Liver (tissue), 9 donors: ENCODE data around the gene WNT7B. TPM values are rescaled to one million over a fixed set of nuclear protein-coding genes. Genes with fewer than 3 reads are reported as not detected.

Source experiments
- DNase-seq: peaks from one replicate; pipeline ENCODE4 v3.0.0-alpha.2; 2017; ENCODE audit warnings: low spot score
- H3K27ac ChIP-seq, 2 donors: one replicate each; pipeline ENCODE4 v1.7.0; 2013; ENCODE audit warnings: inconsistent platforms in 2 of 2, low read length in 2 of 2, control low read depth in 1 of 2, low read depth in 1 of 2, mild to moderate bottlenecking in 1 of 2
- H3K27me3 ChIP-seq, 4 donors: one replicate each; pipeline versions ENCODE4 v1.6.1 to v1.7.0; 2013; ENCODE audit warnings: low read length in 3 of 4, inconsistent platforms in 1 of 4, mild to moderate bottlenecking in 1 of 4, moderate library complexity in 1 of 4; ENCODE audit not compliant: control insufficient read depth in 4 of 4, insufficient read depth in 4 of 4
- H3K36me3 ChIP-seq, 4 donors: one replicate each; pipeline versions ENCODE4 v1.6.1 to v1.7.0; 2013; ENCODE audit warnings: low read length in 3 of 4, mild to moderate bottlenecking in 3 of 4, low read depth in 1 of 4, moderate library complexity in 1 of 4; ENCODE audit not compliant: control insufficient read depth in 4 of 4, insufficient read depth in 3 of 4
- H3K4me1 ChIP-seq, 4 donors: one replicate each; pipeline versions ENCODE4 v1.6.1 to v1.7.0; 2013; ENCODE audit warnings: low read length in 3 of 4, mild to moderate bottlenecking in 3 of 4, moderate library complexity in 1 of 4; ENCODE audit not compliant: control insufficient read depth in 4 of 4, insufficient read depth in 4 of 4
- H3K4me3 ChIP-seq, 3 donors: one replicate each; pipeline versions ENCODE4 v1.6.1 to v1.7.0; 2013; ENCODE audit warnings: low read length in 3 of 3, control low read depth in 1 of 3, low read depth in 1 of 3, mild to moderate bottlenecking in 1 of 3
- H3K9ac ChIP-seq, 2 donors: one replicate each; pipeline ENCODE4 v1.7.0; 2013; ENCODE audit warnings: low read length in 2 of 2, mild to moderate bottlenecking in 2 of 2, moderate library complexity in 2 of 2, control low read depth in 1 of 2, low read depth in 1 of 2
- H3K9me3 ChIP-seq, 4 donors: one replicate each; pipeline versions ENCODE4 v1.6.1 to v1.7.0; 2013; ENCODE audit warnings: low read length in 3 of 4; ENCODE audit not compliant: control insufficient read depth in 4 of 4
- ATF3 ChIP-seq: IDR thresholded peaks from 2 replicates; pipeline ENCODE4 v1.6.1; 2016; ENCODE audit warnings: antibody characterized with exemption
- EGR1 ChIP-seq, 2 donors: IDR thresholded peaks; 2 replicates each; pipeline ENCODE4 v1.6.1; 2016 to 2018; ENCODE audit warnings: antibody characterized with exemption in 2 of 2, low read depth in 2 of 2
- FOXA1 ChIP-seq: IDR thresholded peaks from 2 replicates; pipeline ENCODE4 v1.6.1; 2016; ENCODE audit warnings: antibody characterized with exemption
- FOXA2 ChIP-seq: IDR thresholded peaks from 2 replicates; pipeline ENCODE4 v1.6.1; 2016; ENCODE audit warnings: antibody characterized with exemption
- GABPA ChIP-seq, 2 donors: IDR thresholded peaks in 1 of 2; conservative IDR thresholded peaks in 1 of 2; 2 replicates each; pipeline ENCODE4 v1.6.1; 2016; ENCODE audit warnings: antibody characterized with exemption in 2 of 2, mild to moderate bottlenecking in 1 of 2, moderate library complexity in 1 of 2
- HNF4A ChIP-seq, 2 donors: conservative IDR thresholded peaks; 2 replicates each; pipeline ENCODE4 v1.6.1; 2016; ENCODE audit warnings: antibody characterized with exemption in 2 of 2, mild to moderate bottlenecking in 2 of 2
- HNF4G ChIP-seq: IDR thresholded peaks from 2 replicates; pipeline ENCODE4 v1.6.1; 2016; ENCODE audit warnings: antibody characterized with exemption
- JUND ChIP-seq, 2 donors: IDR thresholded peaks; 2 replicates each; pipeline ENCODE4 v1.6.1; 2016; ENCODE audit warnings: antibody characterized with exemption in 2 of 2
- RAD21 ChIP-seq, 2 donors: IDR thresholded peaks; 2 replicates each; pipeline ENCODE4 v1.6.1; 2016; ENCODE audit warnings: antibody characterized with exemption in 2 of 2, mild to moderate bottlenecking in 2 of 2
- REST ChIP-seq: IDR thresholded peaks from 2 replicates; pipeline ENCODE4 v1.6.1; 2016; ENCODE audit warnings: antibody characterized with exemption, mild to moderate bottlenecking
- RXRA ChIP-seq, 2 donors: IDR thresholded peaks; 2 replicates each; pipeline ENCODE4 v1.6.1; 2017 to 2018; ENCODE audit warnings: antibody characterized with exemption in 2 of 2, mild to moderate bottlenecking in 1 of 2
- SP1 ChIP-seq: IDR thresholded peaks from 2 replicates; pipeline ENCODE4 v1.6.1; 2018; ENCODE audit warnings: antibody characterized with exemption, mild to moderate bottlenecking
- TAF1 ChIP-seq: conservative IDR thresholded peaks from 2 replicates; pipeline ENCODE4 v1.6.1; 2016; ENCODE audit warnings: antibody characterized with exemption, mild to moderate bottlenecking
- YY1 ChIP-seq: IDR thresholded peaks from 2 replicates; pipeline ENCODE4 v1.6.1; 2016; ENCODE audit warnings: antibody characterized with exemption, mild to moderate bottlenecking
- WGBS: extraction: QIAGEN DNeasy Blood & Tissue Kit; methylation state at CpG from one replicate; pipeline ENCODE4 v1.1.7; 2013; 5-methylcytosine and 5-hydroxymethylcytosine counted together
- polyA plus RNA-seq, 2 donors: library from polyadenylated mRNA; stranded (reverse) in 1 of 2; unstranded in 1 of 2; fragments of 200-250 nt in 1 of 2; fragments of >200 nt in 1 of 2; fragmentation: Nextera tagmentation in 1 of 2; extraction: Ambion mirVana in 1 of 2; gene quantifications; one replicate each; pipeline versions ENCODE4 v1.2.1 to v1.2.3, GENCODE V29; 2013 to 2015
- total RNA-seq, 2 donors: library from RNA; depleted of rRNA; stranded (reverse); fragments of >200 nt; gene quantifications; one replicate each; pipeline ENCODE4 v1.2.3, GENCODE V29; 2014
- TF ChIP-seq, protein P1 (sequence below): IDR thresholded peaks from 2 replicates; pipeline ENCODE4 v1.6.1; 2016; ENCODE audit warnings: antibody characterized with exemption
- TF ChIP-seq, protein P2 (sequence below): fragments of 150-350 bp; IDR thresholded peaks from 2 replicates; pipeline ENCODE4 v1.5.1; 2017; ENCODE audit warnings: improper control_type of control experiment, low read depth, low read length; ENCODE audit not compliant: missing input control
- donor health status: healthy.
- donor health status: healthy.
- donor health status: healthy.
- donor health status: healthy.
- donor health status: healthy.

Gene WNT7B
- total and polyA plus RNA-seq, 4 donors: 0.06 to 0.28 TPM; not detected in 2

DNA sequence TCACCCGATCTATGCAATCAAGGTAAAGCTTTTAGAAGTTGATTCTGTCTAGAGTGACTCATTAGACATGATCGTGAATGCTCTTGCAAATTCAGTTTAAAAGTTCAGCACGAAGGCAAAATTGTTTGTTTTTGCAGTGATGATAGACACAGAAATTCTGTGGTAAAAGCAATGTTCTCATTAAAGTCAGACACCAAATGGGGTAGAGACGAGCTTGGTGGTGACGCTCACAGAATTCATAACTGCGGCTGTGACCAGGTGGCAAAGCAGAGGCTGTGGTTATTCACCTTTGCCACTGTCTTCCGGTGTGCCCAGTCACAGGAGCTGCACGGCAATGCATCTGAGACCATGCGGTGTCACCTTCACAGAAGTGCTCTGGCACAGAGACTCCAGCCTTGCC lies 83.4 kb downstream of the WNT7B start:
- whole genome bisulfite sequencing: 80% methylated on average over 9 of the region's 9 CpGs

GRCh38 chr22:45892681-45893461 lies 84.1 kb downstream of the WNT7B start:
- no peak overlapping the region for H3K4me3 ChIP-seq
- no peak overlapping the region for H3K27ac ChIP-seq
- no peaks in the 10 kb centered on the region for H3K9me3 ChIP-seq
- TF ChIP-seq RXRA (IDR thresholded peaks at IDR 0.05) (no peak), EGR1 (IDR thresholded peaks at IDR 0.05; ENCODE audit: low read depth in 2 of 2) (no peak), HNF4G (no peak), SP1 (no peak), JUND (IDR thresholded peaks at IDR 0.05) (no peak), RAD21 (IDR thresholded peaks at IDR 0.05) (no peak), REST (no peak), YY1 (no peak), TAF1 (no peak), ATF3 (no peak), FOXA1 (no peak), FOXA2 (no peak)
- TF ChIP-seq, protein P1, sequence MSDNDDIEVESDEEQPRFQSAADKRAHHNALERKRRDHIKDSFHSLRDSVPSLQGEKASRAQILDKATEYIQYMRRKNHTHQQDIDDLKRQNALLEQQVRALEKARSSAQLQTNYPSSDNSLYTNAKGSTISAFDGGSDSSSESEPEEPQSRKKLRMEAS: no peak
- TF ChIP-seq, protein P2, sequence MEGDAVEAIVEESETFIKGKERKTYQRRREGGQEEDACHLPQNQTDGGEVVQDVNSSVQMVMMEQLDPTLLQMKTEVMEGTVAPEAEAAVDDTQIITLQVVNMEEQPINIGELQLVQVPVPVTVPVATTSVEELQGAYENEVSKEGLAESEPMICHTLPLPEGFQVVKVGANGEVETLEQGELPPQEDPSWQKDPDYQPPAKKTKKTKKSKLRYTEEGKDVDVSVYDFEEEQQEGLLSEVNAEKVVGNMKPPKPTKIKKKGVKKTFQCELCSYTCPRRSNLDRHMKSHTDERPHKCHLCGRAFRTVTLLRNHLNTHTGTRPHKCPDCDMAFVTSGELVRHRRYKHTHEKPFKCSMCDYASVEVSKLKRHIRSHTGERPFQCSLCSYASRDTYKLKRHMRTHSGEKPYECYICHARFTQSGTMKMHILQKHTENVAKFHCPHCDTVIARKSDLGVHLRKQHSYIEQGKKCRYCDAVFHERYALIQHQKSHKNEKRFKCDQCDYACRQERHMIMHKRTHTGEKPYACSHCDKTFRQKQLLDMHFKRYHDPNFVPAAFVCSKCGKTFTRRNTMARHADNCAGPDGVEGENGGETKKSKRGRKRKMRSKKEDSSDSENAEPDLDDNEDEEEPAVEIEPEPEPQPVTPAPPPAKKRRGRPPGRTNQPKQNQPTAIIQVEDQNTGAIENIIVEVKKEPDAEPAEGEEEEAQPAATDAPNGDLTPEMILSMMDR: no peak
- no peak for DNase-seq
- H3K36me3 ChIP-seq: no peaks in the 10 kb centered on the region
- WGBS: 84% methylated on average over 16 of the region's 16 CpGs
- no peaks in the 10 kb centered on the region for H3K4me1 ChIP-seq
- H3K27me3 ChIP-seq: peaks cover 0 to 7% (median 0%) of the 10 kb centered on the region in 4 donors
- no peak overlapping the region for H3K9ac ChIP-seq

More for the DNA sequence above, 83.4 kb downstream of the WNT7B start:
- no peak for DNase-seq
- TF ChIP-seq, protein P2: no peak
- TF ChIP-seq HNF4A (conservative IDR thresholded peaks at IDR 0.05): no peak
- no peak for TF ChIP-seq GABPA (IDR thresholded peaks at IDR 0.05 in 1 of 2, conservative IDR thresholded peaks at IDR 0.05 in 1 of 2)
- no peak for TF ChIP-seq SP1
- TF ChIP-seq YY1: no peak
- TF ChIP-seq EGR1 (IDR thresholded peaks at IDR 0.05; ENCODE audit: low read depth in 2 of 2): no peak
- H3K27me3 ChIP-seq: peaks cover 0 to 7% (median 0%) of the 10 kb centered on the region in 4 donors
- no peaks in the 10 kb centered on the region for H3K36me3 ChIP-seq
- H3K27ac ChIP-seq: no peak overlapping the region
- no peaks in the 10 kb centered on the region for H3K9me3 ChIP-seq
- no peak overlapping the region for H3K4me3 ChIP-seq
- no peak overlapping the region for H3K9ac ChIP-seq
- H3K4me1 ChIP-seq: no peaks in the 10 kb centered on the region
